H1 (cell line): ENCODE data around the gene PLN. TPM values are rescaled to one million over a fixed set of nuclear protein-coding genes. Genes with fewer than 3 reads are reported as not detected.

Experiments
- ATF3 ChIP-seq: IDR thresholded peaks from 2 replicates; pipeline ENCODE4 v1.6.1; 2011; ENCODE audit warnings: low read depth, mild to moderate bottlenecking, low read length; ENCODE audit not compliant: insufficient read depth
- CHD7 ChIP-seq: fragments of 300-600 bp; sonication (generic); IDR thresholded peaks from 2 replicates; pipeline ENCODE4 v1.7.1; 2012; ENCODE audit warnings: low read length, moderate library complexity, mild to moderate bottlenecking, inconsistent platforms; ENCODE audit not compliant: insufficient replicate concordance
- CTBP2 ChIP-seq: IDR thresholded peaks from 2 replicates; pipeline ENCODE4 v1.7.0; 2011; ENCODE audit warnings: borderline replicate concordance, mild to moderate bottlenecking, moderate library complexity, mixed read lengths, low read length; ENCODE audit not compliant: insufficient read depth, insufficient read length
- RBBP5 ChIP-seq: IDR thresholded peaks from 2 replicates; pipeline ENCODE4 v1.7.1; 2012; ENCODE audit warnings: low read depth, mild to moderate bottlenecking, inconsistent platforms, low read length, moderate library complexity, borderline replicate concordance
- RFX5 ChIP-seq: IDR thresholded peaks from 2 replicates; pipeline ENCODE4 v1.6.1; 2011; ENCODE audit warnings: low read depth, low read length, improper control_type of control experiment, borderline replicate concordance
- RXRA ChIP-seq: IDR thresholded peaks from 2 replicates; pipeline ENCODE4 v1.6.1; 2011; ENCODE audit warnings: low read depth, mild to moderate bottlenecking, low read length, moderate library complexity; ENCODE audit not compliant: insufficient read depth
- SAP30 ChIP-seq: fragments of 300-600 bp; sonication (generic); IDR thresholded peaks from 2 replicates; pipeline ENCODE4 v1.7.1; 2012; ENCODE audit warnings: low read length, moderate library complexity, mild to moderate bottlenecking, inconsistent platforms; ENCODE audit not compliant: insufficient read depth, insufficient replicate concordance
- SRF ChIP-seq: IDR thresholded peaks from 2 replicates; pipeline ENCODE4 v1.6.1; 2011; ENCODE audit warnings: mild to moderate bottlenecking, low read depth, low read length, moderate library complexity
- TAF7 ChIP-seq: optimal IDR thresholded peaks from 2 replicates; pipeline ENCODE3; 2011; ENCODE audit warnings: low read depth, mild to moderate bottlenecking, inconsistent platforms, low read length, moderate library complexity, borderline replicate concordance
- polyA plus RNA-seq, 7 experiments: library from polyadenylated mRNA; depleted of rRNA in 3 of 7; stranded (reverse) in 5 of 7; unstranded in 2 of 7; fragments of >200 nt in 5 of 7; fragments of 200-250 nt in 2 of 7; gene quantifications; 1 replicate in 5 of 7; 2 replicates in 1 of 7; 4 replicates in 1 of 7; pipeline versions ENCODE4 v1.2.1 to v1.2.3, GENCODE V29; 2011 to 2013; ENCODE audit warnings: missing spikeins in 2 of 7, mixed read lengths in 2 of 7
- total RNA-seq: library from RNA; stranded (reverse); fragmentation: NEBNext Ultra II Directional; extraction: Animal tissue kit (Norgen Biotek cat#: 25700); gene quantifications from 2 replicates; pipeline ENCODE4 v1.2.1, GENCODE V29; 2021
- TF ChIP-seq, protein P1 (sequence below): IDR thresholded peaks from 2 replicates; pipeline ENCODE4 v1.6.1; 2012; ENCODE audit warnings: inconsistent platforms

Gene PLN
- total and polyA plus RNA-seq, 2 of the 8 experiments (the other 6 are each of a cell fraction or from before 2014, with no cell fraction given), result not detected

DNA sequence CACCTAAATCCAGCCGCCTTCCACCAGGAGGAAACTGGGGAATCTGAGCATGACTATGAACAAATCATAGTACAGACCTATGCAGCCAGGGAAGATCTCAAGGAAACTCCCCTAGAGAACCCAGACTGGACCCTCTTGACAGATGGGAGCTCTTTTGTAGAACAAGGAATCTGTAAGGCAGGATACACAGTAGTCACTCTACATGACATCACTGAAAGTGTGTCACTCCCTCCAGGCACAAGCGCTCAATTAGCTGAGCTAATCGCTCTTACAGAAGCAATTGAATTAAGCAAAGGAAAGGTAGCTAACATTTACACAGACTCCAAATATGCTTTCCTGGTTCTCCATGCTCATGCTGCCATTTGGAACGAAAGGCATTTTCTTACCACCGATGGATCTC lies 36.8 kb downstream of the PLN start (continued):
- TF ChIP-seq CHD7 (no peak), RXRA (no peak), SAP30 (no peak), SRF (no peak), TAF7 (no peak), ATF3 (no peak), CTBP2 (no peak), RBBP5 (no peak), RFX5 (no peak)
- TF ChIP-seq, protein P1, sequence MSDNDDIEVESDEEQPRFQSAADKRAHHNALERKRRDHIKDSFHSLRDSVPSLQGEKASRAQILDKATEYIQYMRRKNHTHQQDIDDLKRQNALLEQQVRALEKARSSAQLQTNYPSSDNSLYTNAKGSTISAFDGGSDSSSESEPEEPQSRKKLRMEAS, result no peak
